Kidney tubule cell (primary cell): Measurements from ENCODE around the gene CYBA.
"Not testable (repeated sequence)": the region's sequence is repeated elsewhere in the genome, so short reads cannot be mapped to it uniquely, and the experiment has no call there.

Experiments used
- DNase-seq: peaks from one replicate; pipeline ENCODE4 v3.0.0-alpha.2; 2018; ENCODE audit warnings: low spot score

Gene CYBA

DNA sequence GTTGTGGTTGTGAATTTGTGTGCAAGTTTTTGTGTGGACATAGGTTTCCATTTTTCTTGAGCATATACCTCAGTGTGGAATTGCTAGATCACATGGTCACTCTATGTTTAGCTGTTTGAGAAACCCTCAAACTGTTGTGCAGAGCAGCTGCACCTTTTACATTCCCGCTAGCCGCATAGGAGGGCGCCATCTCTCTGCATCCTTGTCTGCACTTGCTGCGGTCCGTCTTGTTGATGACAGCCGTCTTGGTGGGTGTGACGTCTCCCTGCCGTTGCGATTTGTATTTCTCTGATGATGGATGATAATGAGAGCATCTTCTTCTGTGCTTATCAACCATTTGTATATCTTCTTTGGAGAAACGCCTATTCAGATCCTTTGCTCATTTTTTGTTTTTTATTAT is 37.6 kb downstream of the CYBA start:
- DNase-seq: no peak

GRCh38 chr16:88610909-88611812 is 39.7 kb downstream of the CYBA start:
- no peak for DNase-seq

DNA sequence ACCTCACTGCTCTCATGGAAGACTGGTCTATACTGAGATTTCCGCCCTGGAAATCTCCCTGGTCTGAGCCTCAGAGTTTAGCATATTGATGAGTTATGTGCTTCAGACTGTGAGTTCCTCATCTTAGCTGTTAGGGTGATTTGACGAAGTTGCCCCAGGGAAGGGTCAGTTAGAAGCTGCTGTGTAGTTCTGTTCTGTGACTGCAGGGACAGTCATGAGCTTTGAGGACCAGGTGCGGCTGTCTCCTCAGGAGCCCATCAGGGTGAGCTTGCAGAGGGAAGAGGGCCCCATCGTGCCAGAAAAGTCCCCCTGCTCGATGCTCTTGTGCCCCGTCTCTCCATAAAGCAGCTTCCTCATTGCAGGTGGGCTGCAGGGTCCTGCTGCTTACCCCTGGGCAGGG is 40.8 kb downstream of the CYBA start:
- DNase-seq: no peak

GRCh38 chr16:88609426-88609825 is 41.4 kb downstream of the CYBA start:
- DNase-seq: not testable (repeated sequence)

DNA sequence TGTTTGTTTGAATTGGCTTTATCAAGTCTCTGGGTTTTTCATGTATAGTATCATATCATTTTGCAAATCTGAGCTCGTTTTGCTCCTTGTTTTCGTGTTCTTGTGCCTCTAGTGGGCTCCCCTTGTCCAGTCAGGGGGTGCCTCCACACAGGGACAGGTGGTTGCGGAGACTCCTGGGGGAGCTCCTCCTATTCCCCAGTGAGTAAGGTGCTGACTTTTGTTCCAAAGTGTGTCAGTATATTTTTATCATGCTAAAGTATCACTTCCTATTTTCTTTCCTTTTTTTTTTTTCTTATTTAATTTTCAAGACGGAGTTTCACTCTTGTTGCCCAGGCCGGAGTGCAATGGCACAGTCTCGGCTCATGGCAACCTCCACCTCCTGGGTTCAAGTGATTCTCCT is 42.8 kb downstream of the CYBA start:
- no peak for DNase-seq

- no peak for DNase-seq
These were observed 44.6 kb downstream of the CYBA start for GRCh38 chr16:88606148-88606757.

DNA sequence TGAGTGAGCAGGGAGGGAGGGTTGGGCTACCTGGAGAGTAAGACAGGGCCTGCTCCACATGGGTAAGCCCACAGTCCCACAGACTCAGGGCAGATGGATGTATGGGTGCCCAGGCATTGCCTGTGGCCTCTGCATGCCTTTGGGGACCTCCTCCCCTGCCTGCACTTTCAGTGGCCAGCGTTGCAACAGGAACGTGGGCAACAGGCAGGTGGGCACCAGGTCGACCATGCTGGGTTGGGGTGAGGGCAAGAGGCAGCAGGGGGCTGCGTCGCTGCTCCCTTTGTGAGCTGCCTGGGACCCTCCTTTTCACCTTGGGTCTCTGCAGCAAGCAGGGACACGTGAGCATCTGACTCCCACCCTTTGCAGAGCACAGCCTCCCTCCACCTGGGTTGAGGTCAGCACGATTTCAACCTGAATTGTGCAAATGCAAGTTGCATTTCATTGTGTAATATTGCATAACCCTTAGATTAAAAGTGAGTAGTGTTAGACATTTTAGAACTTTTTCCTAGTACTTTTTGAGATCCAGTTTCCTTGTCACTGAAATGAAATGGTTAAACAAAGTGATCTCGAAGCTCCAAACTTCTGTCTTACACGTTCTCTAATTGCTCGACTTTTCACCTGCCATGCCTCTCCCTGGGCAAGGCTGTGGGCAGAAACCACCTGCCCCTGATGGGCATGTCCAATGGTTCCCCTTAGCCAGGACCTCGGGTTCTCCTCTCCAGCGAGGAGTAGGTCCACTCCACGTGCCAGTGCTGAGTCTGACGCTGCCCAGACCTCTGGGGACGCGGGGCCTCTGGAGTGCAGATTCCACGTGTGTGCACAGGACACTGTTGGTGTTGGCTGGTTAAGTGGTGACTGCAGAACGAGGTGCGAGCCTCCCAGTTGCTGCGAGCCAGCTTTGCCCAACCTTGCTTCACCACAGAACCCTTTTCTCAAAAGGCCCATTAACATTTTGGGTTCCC is 45.4 kb downstream of the CYBA start:
- no peak for DNase-seq

- DNase-seq: no peak
These were observed 48.8 kb downstream of the CYBA start for GRCh38 chr16:88602091-88602490.

DNA sequence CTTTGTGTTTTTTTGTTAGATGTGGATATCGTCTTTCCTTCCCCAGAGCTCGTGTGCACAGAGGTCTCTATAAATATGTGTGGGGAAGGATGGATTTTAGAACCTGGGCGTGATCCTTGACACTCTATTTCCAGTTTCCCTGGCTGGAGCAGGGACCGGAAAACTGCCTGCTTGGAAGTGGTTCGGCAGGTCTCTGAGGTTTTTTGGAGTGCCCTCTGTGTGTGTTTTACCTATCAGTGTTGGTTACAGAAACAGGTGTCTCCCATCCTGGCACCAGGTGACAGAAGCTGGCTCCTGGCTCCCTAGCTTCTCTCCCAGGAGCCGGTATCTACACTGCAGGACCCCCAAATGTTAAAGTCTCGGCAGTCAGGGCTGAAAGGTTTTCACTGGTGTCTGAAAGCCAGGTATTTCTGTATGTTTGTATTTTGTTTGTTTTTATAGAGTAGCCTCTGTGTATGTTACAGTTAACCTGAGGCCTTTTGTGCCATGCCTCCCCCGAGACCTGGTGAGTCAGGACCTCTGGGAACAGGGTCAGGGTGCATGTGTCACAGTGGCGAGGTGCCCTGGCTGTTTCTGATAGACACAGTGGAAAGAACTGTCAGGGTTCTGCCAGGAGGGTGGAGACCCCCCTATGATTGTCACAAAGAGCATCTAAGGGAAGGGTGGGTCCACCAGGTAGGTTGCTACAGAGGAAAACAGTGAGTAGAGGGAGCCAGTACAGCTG is 49.4 kb downstream of the CYBA start:
- DNase-seq: no peak

DNA sequence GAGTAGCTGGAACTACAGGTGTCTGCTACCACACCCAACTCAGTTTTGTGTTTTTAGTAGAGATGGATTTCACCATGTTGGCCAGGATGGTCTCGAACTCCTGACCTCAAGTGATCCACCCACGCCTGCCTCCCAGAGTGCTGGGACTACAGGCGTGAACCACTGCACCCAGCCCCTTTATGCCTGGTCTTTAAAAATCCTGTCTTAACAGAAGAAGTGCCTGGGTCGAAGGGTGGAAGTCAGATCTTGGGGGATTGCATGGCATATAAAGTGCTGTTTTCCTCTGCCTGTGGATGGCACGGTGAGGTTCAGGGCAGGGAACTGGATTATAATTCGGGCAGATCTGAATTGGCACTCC is 50.3 kb downstream of the CYBA start:
- DNase-seq: no peak

DNA sequence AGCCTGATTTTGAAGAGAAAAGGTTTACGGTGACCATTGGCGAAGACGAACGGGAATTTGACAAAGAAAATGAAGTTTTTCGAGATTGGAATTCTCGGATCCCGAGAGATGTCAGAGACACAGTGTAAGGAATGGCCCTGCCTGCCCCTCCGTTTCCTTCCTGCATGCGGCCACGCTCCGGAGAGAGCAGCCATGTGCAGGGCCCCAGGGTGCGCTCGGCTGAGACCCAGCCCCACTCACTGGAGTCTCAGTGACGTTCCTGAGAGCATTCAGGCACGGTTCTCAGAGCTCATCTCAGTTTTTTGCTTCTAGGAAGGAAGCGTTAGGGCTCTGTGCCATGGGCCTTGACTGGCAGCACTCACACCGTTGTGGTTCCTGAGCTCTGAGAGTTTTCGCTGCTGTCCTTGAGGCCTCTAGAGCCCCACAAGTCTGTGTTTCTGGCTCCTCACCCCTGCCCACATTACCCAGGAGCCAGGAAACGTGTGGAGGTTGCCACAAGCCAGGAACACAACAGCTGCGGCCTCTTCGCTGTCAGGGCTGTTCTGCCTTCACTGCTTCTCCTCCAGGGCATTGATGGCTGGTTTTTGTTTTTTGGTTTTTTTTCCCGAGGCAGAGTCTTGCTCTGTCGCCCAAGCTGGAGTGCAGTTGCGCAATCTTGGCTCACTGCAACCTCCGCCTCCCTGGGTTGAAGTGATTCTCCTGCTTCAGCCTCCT is 50.9 kb downstream of the CYBA start:
- no peak for DNase-seq

DNA sequence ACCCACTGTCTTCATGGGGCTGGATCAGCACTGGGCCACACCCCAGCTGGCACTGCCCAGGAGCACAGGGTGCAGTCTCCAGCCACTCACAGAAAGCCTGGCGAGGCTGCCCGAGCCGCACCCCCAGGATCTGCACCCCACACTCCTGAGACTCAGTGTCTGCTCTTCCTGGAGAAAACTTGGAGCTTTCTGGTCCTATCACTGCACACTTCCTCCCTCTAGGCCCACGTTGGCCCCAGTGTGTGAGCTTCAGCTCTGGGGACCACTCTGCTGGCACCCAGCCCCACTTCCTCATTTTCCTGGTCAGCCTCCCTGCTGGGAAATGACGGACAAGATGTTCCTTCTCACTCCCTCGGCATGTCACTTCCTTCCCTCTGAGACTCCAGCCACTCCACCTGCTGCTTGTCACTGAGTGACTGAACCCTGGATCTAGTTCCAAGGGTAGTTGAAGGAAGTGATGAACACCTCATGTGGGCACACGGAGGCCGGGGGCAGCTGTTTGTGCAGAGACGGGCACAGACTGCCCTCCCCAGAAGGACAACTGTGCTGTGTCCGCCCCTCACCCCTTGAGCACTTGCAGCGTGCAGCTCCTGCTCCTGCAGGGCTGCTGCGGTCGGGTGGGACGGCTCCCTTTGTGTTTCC is 51.6 kb downstream of the CYBA start:
- DNase-seq: no peak

DNA sequence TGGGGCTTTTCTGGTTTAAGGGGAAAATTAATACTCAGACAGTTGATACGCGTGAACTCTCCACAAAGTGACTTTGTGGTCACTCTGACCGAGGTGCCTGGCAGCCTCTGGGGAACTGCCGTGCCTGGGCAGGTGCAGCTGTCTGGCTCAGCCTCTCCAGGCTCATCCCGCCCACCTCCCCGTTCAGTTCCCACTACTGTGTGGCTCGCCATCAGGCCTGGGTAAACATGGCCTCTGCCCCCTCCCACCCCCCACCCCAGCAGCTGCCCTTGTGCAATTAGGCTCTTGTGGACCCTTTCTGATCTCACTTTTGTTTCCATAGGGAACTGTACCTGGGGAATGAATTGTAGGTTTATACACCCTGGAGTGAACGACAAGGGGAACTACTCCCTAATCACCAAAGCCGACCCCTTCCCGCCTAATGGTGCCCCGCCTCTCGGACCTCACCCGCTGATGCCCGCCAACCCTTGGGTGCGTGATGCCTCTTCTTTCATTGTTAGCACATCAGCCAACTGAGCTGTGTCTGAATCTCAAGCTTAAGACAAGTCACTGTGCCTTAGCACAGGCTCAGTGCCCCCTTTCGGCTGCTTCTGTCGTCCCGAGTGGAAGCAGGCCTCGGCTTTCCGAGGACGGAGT is 52.9 kb downstream of the CYBA start:
- DNase-seq: no peak

DNA sequence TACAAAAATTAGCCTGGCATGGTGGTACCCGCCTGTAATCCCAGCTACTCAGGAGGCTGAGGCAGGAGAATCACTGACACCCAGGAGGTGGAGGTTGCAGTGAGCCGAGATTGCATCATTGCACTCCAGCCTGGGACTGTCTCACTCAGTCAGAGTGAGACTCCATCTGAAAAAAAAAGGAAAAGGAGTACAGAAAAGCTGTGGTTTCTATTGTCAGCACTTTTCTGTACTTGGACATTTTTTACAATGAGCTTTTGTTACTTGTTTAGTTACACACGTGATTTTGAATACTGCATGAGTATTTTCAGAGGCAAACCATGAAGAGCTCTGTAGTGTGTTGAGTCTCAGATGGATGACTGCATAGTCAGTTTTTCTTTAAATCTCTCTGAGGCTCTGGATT is 54.4 kb downstream of the CYBA start:
- DNase-seq: no peak

GRCh38 chr16:88595921-88596320 is 54.9 kb downstream of the CYBA start:
- no peak for DNase-seq

GRCh38 chr16:88595101-88595500 is 55.8 kb downstream of the CYBA start:
- DNase-seq: no peak

- DNase-seq: no peak
These were observed 56.9 kb downstream of the CYBA start for GRCh38 chr16:88593910-88594309.

DNA sequence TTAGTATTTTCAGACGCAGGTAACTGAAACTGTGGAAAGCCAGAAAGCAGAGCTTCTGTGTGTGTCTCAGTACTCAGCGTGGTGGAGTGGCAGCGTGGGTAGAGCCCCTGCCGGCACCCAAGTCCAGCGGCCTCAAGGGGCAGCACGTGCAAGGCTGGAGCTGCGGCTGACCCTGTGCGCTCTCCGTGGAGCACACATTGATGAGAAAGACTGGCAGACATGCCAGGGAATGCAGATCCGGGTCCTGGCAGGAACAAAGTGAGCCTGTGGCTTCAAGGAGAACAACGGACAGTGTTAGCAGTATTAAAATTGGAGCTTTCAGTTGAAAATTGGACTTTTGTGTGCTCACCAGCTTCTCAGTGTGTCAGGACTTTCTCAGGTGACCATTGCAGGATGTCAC is 57.4 kb downstream of the CYBA start:
- DNase-seq: no peak
